HK-2 (cell line): ENCODE measurements around the gene BMP8B.
A peak's percentile ranks its signal among the peaks of the same experiment; 100 is the strongest.
"Not testable (repeated sequence)": the region's sequence is repeated elsewhere in the genome, so short reads cannot be mapped to it uniquely, and the experiment has no call there.

Experiments used
- DNase-seq: peaks from one replicate; pipeline ENCODE4 v3.0.0-alpha.2; 2018; ENCODE audit not compliant: unreplicated experiment

BMP8B gene

GRCh38 chr1:39816415-39817090 lies 27.9 kb upstream of the BMP8B start:
- peak; percentile 89 for DNase-seq

- DNase-seq = no peak
These were observed 24.2 kb upstream of the BMP8B start for GRCh38 chr1:39812913-39813312.

GRCh38 chr1:39808784-39809517 lies 20.3 kb upstream of the BMP8B start:
- no peak for DNase-seq

- no peak for DNase-seq
These were observed 16.7 kb upstream of the BMP8B start for GRCh38 chr1:39805385-39805784.

- DNase-seq = no peak
These were observed 14.0 kb upstream of the BMP8B start for GRCh38 chr1:39802496-39803260.

- no peak for DNase-seq
These were observed 11.8 kb upstream of the BMP8B start for GRCh38 chr1:39800471-39800835.

GRCh38 chr1:39799770-39800470 lies 11.3 kb upstream of the BMP8B start:
- DNase-seq = peak; percentile 87

GRCh38 chr1:39798859-39799769 lies 10.4 kb upstream of the BMP8B start:
- peak; percentile 94 for DNase-seq

GRCh38 chr1:39795651-39796050 lies 7.0 kb upstream of the BMP8B start:
- DNase-seq = no peak

GRCh38 chr1:39791838-39792237 lies 3.2 kb upstream of the BMP8B start:
- no peak for DNase-seq

GRCh38 chr1:39789571-39790110 lies 976 bp upstream of the BMP8B start:
- DNase-seq = no peak

- DNase-seq = no peak
These were observed 273 bp downstream of the BMP8B start for GRCh38 chr1:39788426-39788757.

GRCh38 chr1:39787964-39788363 lies 701 bp downstream of the BMP8B start:
- not testable (repeated sequence) for DNase-seq

- DNase-seq = no peak
These were observed 1.2 kb downstream of the BMP8B start for GRCh38 chr1:39787468-39787867.

- not testable (repeated sequence) for DNase-seq
These were observed 1.6 kb downstream of the BMP8B start for GRCh38 chr1:39787108-39787375.

GRCh38 chr1:39786303-39787107 lies 2.2 kb downstream of the BMP8B start:
- not testable (repeated sequence) for DNase-seq

GRCh38 chr1:39782685-39783084 lies 6.0 kb downstream of the BMP8B start:
- DNase-seq = not testable (repeated sequence)

GRCh38 chr1:39782103-39782502 lies 6.6 kb downstream of the BMP8B start:
- DNase-seq = no peak

GRCh38 chr1:39781349-39781715 lies 7.3 kb downstream of the BMP8B start:
- DNase-seq = no peak

GRCh38 chr1:39779821-39780220 lies 8.8 kb downstream of the BMP8B start:
- DNase-seq = no peak
